ENCODE measurements around the gene EBPL.

The EBPL gene

GRCh38 chr13:49638744-49639072 is 52.6 kb downstream of the EBPL start:
- ATAC-seq: no peak
- TF ChIP-seq SNAI2 (CRISPR knock-in tag; IDR thresholded peaks at IDR 0.05) (no peak), ARNTL (CRISPR knock-in tag; IDR thresholded peaks at IDR 0.05; ENCODE audit: borderline replicate concordance, low read depth) (no peak), ZFP3 (CRISPR knock-in tag; IDR thresholded peaks at IDR 0.05) (no peak), ZC3H10 (CRISPR knock-in tag; IDR thresholded peaks at IDR 0.05) (no peak), TOX (CRISPR knock-in tag; IDR thresholded peaks at IDR 0.05; ENCODE audit: borderline replicate concordance) (no peak), RARB (CRISPR knock-in tag; IDR thresholded peaks at IDR 0.05) (no peak), ZFP30 (CRISPR knock-in tag; IDR thresholded peaks at IDR 0.05) (no peak), POU6F1 (CRISPR knock-in tag; IDR thresholded peaks at IDR 0.05; ENCODE audit: borderline replicate concordance, low read depth) (no peak), PPARA (CRISPR knock-in tag; IDR thresholded peaks at IDR 0.05; ENCODE audit: borderline replicate concordance) (no peak), BACH2 (CRISPR knock-in tag; IDR thresholded peaks at IDR 0.05; ENCODE audit: borderline replicate concordance) (no peak), ESRRG (CRISPR knock-in tag; IDR thresholded peaks at IDR 0.05) (no peak)

- ATAC-seq: no peak
- no peak for TF ChIP-seq TCF4 (CRISPR knock-in tag; IDR thresholded peaks at IDR 0.05; ENCODE audit: borderline replicate concordance)
- no peak for TF ChIP-seq TSHZ2 (CRISPR knock-in tag; IDR thresholded peaks at IDR 0.05)
- no peak for TF ChIP-seq ZNF8 (CRISPR knock-in tag; IDR thresholded peaks at IDR 0.05)
- no peak for TF ChIP-seq ZNF70 (CRISPR knock-in tag; IDR thresholded peaks at IDR 0.05)
- no peak for TF ChIP-seq RARB (CRISPR knock-in tag; IDR thresholded peaks at IDR 0.05)
- no peak for TF ChIP-seq OSR1 (CRISPR knock-in tag; IDR thresholded peaks at IDR 0.05)
- no peak for TF ChIP-seq ZFP30 (CRISPR knock-in tag; IDR thresholded peaks at IDR 0.05)
- no peak for TF ChIP-seq ZC3H10 (CRISPR knock-in tag; IDR thresholded peaks at IDR 0.05)
- TF ChIP-seq CSDC2 (CRISPR knock-in tag; IDR thresholded peaks at IDR 0.05): no peak
- no peak for TF ChIP-seq ZFP3 (CRISPR knock-in tag; IDR thresholded peaks at IDR 0.05)
- TF ChIP-seq GLIS3 (CRISPR knock-in tag; IDR thresholded peaks at IDR 0.05): no peak
- TF ChIP-seq ESRRG (CRISPR knock-in tag; IDR thresholded peaks at IDR 0.05): no peak
- TF ChIP-seq ZNF565 (CRISPR knock-in tag; conservative IDR thresholded peaks at IDR 0.05; ENCODE audit: low read depth): no peak
- no peak for TF ChIP-seq POU6F1 (CRISPR knock-in tag; IDR thresholded peaks at IDR 0.05; ENCODE audit: borderline replicate concordance, low read depth)
- no peak for TF ChIP-seq SNAI2 (CRISPR knock-in tag; IDR thresholded peaks at IDR 0.05)
Measured at GRCh38 chr13:49638030-49638743, 53.1 kb downstream of the EBPL start.

GRCh38 chr13:49636705-49637104 is 54.6 kb downstream of the EBPL start:
- TF ChIP-seq CSRNP3 (CRISPR knock-in tag; IDR thresholded peaks at IDR 0.05): no peak
- TF ChIP-seq TSHZ2 (CRISPR knock-in tag; IDR thresholded peaks at IDR 0.05): no peak
- no peak for TF ChIP-seq OSR1 (CRISPR knock-in tag; IDR thresholded peaks at IDR 0.05)
- TF ChIP-seq POU6F1 (CRISPR knock-in tag; IDR thresholded peaks at IDR 0.05; ENCODE audit: borderline replicate concordance, low read depth): no peak
- TF ChIP-seq TOX (CRISPR knock-in tag; IDR thresholded peaks at IDR 0.05; ENCODE audit: borderline replicate concordance): no peak

More at GRCh38 chr13:49636705-49637104, 54.6 kb downstream of the EBPL start:
- ATAC-seq: no peak

Measured in SK-N-SH treated with all-trans-retinoic acid at 6 μM for 48 hours (cell line).